Fibroblast of skin of left biceps (primary cell): ENCODE measurements around the gene LRP10.
"Not testable (repeated sequence)": the region's sequence is repeated elsewhere in the genome, so short reads cannot be mapped to it uniquely, and the experiment has no call there.

ENCODE experiments used
- DNase-seq, 2 experiments: peaks; one replicate each; pipeline ENCODE4 v3.0.0-alpha.2; 2013; ENCODE audit warnings: low read depth in 2 of 2

The LRP10 gene, protein sequence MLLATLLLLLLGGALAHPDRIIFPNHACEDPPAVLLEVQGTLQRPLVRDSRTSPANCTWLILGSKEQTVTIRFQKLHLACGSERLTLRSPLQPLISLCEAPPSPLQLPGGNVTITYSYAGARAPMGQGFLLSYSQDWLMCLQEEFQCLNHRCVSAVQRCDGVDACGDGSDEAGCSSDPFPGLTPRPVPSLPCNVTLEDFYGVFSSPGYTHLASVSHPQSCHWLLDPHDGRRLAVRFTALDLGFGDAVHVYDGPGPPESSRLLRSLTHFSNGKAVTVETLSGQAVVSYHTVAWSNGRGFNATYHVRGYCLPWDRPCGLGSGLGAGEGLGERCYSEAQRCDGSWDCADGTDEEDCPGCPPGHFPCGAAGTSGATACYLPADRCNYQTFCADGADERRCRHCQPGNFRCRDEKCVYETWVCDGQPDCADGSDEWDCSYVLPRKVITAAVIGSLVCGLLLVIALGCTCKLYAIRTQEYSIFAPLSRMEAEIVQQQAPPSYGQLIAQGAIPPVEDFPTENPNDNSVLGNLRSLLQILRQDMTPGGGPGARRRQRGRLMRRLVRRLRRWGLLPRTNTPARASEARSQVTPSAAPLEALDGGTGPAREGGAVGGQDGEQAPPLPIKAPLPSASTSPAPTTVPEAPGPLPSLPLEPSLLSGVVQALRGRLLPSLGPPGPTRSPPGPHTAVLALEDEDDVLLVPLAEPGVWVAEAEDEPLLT

DNA sequence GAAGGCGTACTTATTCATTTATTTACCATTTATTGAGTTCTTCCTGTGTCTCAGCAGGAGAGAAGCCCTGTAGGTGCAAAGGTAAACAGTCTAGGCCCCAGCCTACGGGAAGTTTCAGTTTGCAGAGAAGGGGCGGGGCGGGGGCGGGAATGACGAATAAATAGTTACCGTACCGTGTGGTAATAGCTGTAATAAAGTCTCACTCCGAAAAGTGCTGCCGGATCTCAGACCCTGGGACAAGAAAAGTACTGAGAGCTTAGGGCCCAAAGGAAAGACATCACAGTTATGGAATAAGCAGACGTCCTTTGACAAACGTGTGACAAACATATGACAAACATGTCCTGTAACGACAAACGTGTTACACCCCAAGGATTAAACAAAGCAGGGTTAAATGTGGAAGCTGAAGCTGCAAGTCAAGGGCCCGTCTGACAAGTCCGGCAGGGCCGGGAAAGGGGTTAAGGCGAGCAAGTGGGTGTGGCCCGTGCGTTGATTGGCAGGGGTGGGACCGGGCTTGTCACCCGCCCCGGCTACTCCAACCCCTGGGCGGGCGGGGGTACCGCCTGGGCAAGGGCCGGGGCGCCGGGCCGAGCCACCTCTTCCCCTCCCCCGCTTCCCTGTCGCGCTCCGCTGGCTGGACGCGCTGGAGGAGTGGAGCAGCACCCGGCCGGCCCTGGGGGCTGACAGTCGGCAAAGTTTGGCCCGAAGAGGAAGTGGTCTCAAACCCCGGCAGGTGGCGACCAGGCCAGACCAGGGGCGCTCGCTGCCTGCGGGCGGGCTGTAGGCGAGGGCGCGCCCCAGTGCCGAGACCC lies at the start of gene LRP10:
Gene LRP10, plus strand, starts transcription at position 517 of the 809 bp plus-strand sequence. CDS start 564 bp downstream, outside the sequence.
- no peak for DNase-seq

DNA sequence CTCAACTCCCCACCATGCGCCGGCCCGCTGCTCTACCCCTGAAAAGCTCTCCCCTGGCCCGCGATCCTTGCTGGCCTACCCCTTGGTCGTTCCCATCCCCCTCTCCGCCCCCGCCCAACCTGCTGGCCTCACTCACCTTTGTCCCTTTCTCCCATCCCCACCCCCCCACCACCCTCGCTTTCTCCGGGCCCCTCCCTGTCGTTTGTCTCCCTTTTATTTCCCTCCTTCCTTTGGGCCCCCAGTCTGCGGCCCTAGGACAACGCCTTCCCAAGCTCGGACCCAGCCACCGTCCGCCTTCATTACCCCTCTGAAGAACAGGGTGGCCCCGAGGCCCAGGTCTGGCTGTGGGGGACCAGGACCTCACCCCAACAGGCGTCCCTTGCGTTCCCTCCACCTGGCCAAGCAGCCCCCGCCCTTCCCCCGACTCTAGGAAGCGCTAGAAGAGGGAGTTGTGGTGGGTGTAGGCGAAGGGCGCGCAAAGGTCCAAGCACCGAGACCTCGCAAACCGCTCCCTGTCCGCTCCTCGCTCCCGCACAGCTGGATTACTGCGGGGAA lies 49.4 kb upstream of the LRP10 start:
- DNase-seq = no peak

DNA sequence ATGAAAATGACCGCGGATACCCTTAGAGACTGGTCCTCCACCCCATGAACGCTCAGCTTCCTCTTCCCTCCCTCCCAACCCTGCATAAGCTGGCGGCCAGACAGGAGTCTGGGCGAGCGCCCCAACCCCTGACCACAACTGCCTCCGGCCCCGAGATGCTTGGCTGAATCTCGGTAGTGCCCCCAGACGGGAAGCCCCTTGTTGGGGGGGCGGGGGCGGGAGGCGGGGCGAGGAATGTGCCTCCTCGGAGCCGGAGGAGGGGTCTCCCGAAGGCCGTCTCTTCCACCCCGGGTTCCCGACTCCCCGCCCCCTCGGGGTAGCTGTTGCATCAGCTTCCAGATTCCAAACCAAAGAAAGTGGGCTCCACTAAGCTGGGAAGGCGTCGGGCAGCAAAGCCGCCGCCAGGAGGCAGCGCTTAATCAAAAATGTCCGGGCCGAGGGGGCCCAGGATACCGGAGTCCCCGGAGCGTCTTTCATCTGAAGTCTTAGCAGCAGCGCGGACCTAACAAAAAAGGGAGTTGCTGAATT lies 48.9 kb upstream of the LRP10 start:
- peak; percentile 83 to 85 for DNase-seq

GRCh38 chr14:22824711-22825359 lies 46.7 kb upstream of the LRP10 start:
- peak; percentile 70 to 77 for DNase-seq

DNA sequence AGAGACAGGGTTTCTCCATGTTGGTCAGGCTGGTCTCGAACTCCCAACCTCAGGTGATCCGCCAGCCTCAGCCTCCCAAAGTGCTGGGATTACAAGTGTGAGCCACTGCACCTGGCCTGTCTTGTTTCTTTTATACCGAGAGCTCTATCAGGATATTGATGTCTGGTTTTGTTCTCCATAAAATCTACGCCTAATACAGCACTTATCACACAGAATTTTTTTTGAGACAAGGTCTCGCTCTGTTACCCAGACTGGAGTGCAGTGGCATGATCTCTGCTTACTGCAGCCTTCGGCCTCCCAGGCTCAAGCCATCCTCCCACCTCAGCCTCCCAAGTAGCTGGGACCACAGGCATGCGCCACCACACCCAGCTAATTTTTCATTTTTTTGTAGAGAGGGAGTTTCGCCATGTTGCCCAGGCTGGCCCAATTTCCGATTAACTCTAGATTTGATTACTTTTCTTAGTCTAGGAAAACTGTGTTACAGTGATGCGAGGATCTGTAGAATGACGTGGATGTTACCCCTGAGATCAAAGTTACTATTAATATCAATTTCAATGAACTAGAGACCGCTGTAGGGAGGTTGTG lies 42.4 kb upstream of the LRP10 start:
- DNase-seq = not testable (repeated sequence)

DNA sequence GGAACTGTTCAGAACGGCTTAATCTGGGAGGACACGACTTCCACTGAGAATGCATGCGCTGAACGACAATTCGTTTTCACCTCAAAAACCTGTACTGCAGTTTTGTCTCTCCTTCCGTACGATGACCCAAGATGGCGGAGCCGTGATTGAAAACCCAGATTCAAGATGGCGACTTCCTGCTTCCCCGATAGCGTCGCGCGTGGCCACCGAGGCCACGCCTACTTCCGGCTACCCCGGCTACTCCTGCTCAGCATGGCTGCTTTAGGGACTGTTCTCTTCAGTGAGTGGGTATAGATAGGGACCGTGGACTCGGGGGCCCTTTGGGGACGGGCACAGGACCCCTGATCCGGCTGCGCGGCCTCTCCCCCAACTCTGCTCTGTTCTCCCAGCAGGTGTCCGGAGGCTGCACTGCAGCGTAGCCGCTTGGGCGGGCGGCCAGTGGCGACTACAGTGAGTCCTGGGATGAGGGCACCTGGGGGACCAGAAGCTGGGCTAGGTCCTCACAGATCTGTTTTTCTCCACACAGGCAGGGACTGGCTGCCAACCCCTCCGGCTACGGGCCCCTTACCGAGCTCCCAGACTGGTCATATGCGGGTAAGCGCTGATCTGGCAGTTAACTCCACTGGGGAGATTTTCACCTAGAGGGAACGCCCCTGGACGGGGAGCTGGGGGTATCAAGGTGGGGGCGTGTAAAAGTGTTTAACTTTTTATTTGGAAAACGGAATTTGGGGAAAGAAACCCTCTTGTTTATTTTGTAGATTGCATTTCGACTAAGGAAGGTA lies 41.7 kb upstream of the LRP10 start, which contains the start of gene MRPL52:
Gene MRPL52, plus strand, starts transcription at position 227 of the 782 bp plus-strand sequence. Its CDS starts 26 bp downstream, at position 253.
- DNase-seq = no peak

DNA sequence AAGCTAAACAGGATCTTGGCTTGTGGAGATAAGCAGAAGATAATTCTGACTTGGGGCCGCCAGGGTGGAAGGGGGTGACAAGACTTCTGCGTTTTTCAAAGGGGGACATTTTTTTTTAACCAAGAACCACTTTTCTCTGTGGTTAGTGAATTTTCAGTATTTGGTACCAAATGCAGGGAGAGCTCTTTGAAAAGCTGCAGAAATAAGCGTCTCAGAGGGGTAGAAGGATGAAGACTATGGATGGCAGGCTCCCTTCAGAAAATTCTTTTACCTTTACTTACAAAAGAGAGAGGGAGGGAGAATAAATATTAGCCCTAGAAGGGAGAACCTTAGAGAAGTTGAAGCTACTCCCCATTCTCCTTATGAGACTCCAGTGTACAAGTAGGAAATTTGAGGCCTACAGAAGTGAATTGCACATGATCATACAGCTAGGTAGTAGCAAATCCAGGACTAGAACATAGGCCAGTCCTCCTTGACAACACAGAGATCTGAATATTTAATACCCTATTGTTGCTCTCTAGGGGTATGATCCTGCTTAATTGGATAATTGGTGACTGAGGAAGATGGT lies 41.0 kb upstream of the LRP10 start:
- no peak for DNase-seq

GRCh38 chr14:22835505-22835904 lies 36.0 kb upstream of the LRP10 start:
- DNase-seq = no peak

DNA sequence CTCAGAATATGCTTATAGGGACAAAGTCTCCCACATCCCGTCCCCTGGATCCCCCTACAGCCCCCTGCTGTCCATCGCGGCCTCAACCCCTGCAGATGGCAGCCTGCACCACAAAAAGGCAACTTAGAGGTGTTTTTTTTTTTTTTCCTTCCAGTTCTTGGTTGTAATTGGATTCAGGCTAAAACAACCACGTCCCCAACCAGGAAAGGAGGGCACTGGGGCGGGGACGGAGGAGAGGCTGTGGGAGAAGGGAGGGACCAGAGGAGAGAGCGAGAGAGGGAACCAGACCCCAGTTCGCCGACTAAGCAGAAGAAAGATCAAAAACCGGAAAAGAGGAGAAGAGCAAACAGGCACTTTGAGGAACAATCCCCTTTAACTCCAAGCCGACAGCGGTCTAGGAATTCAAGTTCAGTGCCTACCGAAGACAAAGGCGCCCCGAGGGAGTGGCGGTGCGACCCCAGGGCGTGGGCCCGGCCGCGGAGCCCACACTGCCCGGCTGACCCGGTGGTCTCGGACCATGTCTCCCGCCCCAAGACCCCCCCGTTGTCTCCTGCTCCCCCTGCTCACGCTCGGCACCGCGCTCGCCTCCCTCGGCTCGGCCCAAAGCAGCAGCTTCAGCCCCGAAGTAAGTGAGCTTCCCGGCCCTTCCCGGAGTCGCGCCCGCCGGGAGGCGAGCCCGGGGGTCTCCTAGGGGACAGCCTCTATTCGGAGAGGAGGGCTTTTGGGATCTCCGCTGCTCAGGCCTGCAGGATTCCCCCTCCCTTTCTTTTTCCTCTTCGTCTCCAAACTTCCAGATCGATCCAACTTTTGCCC lies 35.0 kb upstream of the LRP10 start, which contains the start of gene MMP14:
Gene MMP14, plus strand, starts transcription at position 285 of the 813 bp plus-strand sequence. Its CDS starts 233 bp downstream, at position 518.
- DNase-seq = peak; percentile 71 to 77

- no peak for DNase-seq
Observed at GRCh38 chr14:22837114-22837749, 34.3 kb upstream of the LRP10 start.

GRCh38 chr14:22837750-22838538 lies 33.6 kb upstream of the LRP10 start:
- DNase-seq = no peak

GRCh38 chr14:22838631-22839041 lies 32.9 kb upstream of the LRP10 start:
- DNase-seq = no peak

GRCh38 chr14:22839159-22839779 lies 32.3 kb upstream of the LRP10 start:
- DNase-seq = no peak

GRCh38 chr14:22841311-22841710 lies 30.2 kb upstream of the LRP10 start:
- DNase-seq = no peak

DNA sequence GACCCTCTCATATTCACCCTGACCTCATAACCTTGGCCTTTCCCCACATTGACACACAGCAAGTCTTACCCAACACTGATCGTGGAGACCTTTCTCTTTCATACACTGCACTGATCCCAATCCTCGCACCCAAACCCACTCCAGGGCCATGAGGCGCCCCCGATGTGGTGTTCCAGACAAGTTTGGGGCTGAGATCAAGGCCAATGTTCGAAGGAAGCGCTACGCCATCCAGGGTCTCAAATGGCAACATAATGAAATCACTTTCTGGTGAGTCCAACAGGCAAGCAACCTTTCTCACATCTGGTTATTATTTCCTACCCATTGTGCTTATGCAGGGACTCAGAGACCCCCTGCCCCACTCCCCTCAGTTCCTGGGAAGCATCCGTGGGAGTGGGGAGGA lies 29.8 kb upstream of the LRP10 start:
- no peak for DNase-seq
